HG02981 (cell line): ENCODE measurements around the gene ALDH1A3.
A peak's percentile ranks its signal among the peaks of the same experiment; 100 is the strongest.

ENCODE experiments used
- ATAC-seq: cut with Tn5 transposase; IDR thresholded peaks from one replicate; pipeline ENCODE4 v1.9.1; 2021; ENCODE audit warnings: mild to moderate bottlenecking, moderate library complexity; ENCODE audit not compliant: unreplicated experiment

Gene ALDH1A3

GRCh38 chr15:100858294-100858693, 21.3 kb upstream of the ALDH1A3 start:
- ATAC-seq: no peak

- ATAC-seq: no peak
Measured at GRCh38 chr15:100859970-100860828, 19.4 kb upstream of the ALDH1A3 start.

- no peak for ATAC-seq
Measured at GRCh38 chr15:100860829-100861510, 18.7 kb upstream of the ALDH1A3 start.

- no peak for ATAC-seq
Measured at GRCh38 chr15:100861511-100861991, 18.1 kb upstream of the ALDH1A3 start.

GRCh38 chr15:100862162-100862561, 17.5 kb upstream of the ALDH1A3 start:
- ATAC-seq: no peak

GRCh38 chr15:100863075-100863795, 16.4 kb upstream of the ALDH1A3 start:
- ATAC-seq: no peak

GRCh38 chr15:100863796-100864267, 15.8 kb upstream of the ALDH1A3 start:
- no peak for ATAC-seq

GRCh38 chr15:100866386-100867330, 13.0 kb upstream of the ALDH1A3 start:
- no peak for ATAC-seq

- ATAC-seq: no peak
Measured at GRCh38 chr15:100867433-100867832, 12.2 kb upstream of the ALDH1A3 start.

- ATAC-seq: no peak
Measured at GRCh38 chr15:100869151-100869999, 10.3 kb upstream of the ALDH1A3 start.

GRCh38 chr15:100873029-100873677, 6.5 kb upstream of the ALDH1A3 start:
- no peak for ATAC-seq

- ATAC-seq: no peak
Measured at GRCh38 chr15:100875495-100875894, 4.1 kb upstream of the ALDH1A3 start.

GRCh38 chr15:100875976-100876375, 3.7 kb upstream of the ALDH1A3 start:
- ATAC-seq: no peak

- no peak for ATAC-seq
Measured at GRCh38 chr15:100877551-100877950, 2.1 kb upstream of the ALDH1A3 start.

- no peak for ATAC-seq
Measured at GRCh38 chr15:100878130-100878529, 1.5 kb upstream of the ALDH1A3 start.

GRCh38 chr15:100878648-100879047, 983 bp upstream of the ALDH1A3 start:
- ATAC-seq: no peak

- peak; percentile 22 for ATAC-seq
Measured at GRCh38 chr15:100879061-100879463, 569 bp upstream of the ALDH1A3 start.

- no peak for ATAC-seq
Measured at GRCh38 chr15:100880139-100880896, 687 bp downstream of the ALDH1A3 start.
